WTC11 (cell line): ENCODE data around the gene CAD. TPM values are rescaled to one million over a fixed set of nuclear protein-coding genes. Genes with fewer than 3 reads are reported as not detected.

Source experiments
- ATAC-seq: fragments of 200-7000 bp; cut with Tn5 transposase; 2 replicates; pipeline ENCODE4 v1.10.0; 2021; ENCODE audit warnings: mild to moderate bottlenecking, moderate library complexity
- CTCF ChIA-PET: fragments of 300-600 bp; sonication (Branson Sonifier 250); formaldehyde crosslinking; loops from one replicate; lab custom pipeline; 2021; ENCODE audit warnings: antibody characterized with exemption; lab: Charles Lee
- POLR2A ChIA-PET: fragments of 350-600 bp; sonication (Branson Sonifier 250); formaldehyde crosslinking; loops from one replicate; lab custom pipeline; 2021; ENCODE audit warnings: antibody characterized with exemption; lab: Charles Lee
- DNase-seq: peaks from one replicate; pipeline ENCODE4 v3.0.0; 2021; ENCODE audit warnings: low spot score
- H3K27ac Mint-ChIP-seq: 2 replicates; pipeline ENCODE4 v1.8.0; 2021; ENCODE audit warnings: mixed read lengths
- H3K27me3 Mint-ChIP-seq: 2 replicates; pipeline ENCODE4 v1.8.0; 2021; ENCODE audit warnings: low read depth, mild to moderate bottlenecking, moderate library complexity, mixed read lengths
- H3K36me3 Mint-ChIP-seq: 2 replicates; pipeline ENCODE4 v1.8.0; 2021; ENCODE audit warnings: mixed read lengths
- H3K4me1 Mint-ChIP-seq: 2 replicates; pipeline ENCODE4 v1.8.0; 2022; ENCODE audit warnings: mixed read lengths
- H3K4me3 Mint-ChIP-seq: 2 replicates; pipeline ENCODE4 v1.8.0; 2021; ENCODE audit warnings: mild to moderate bottlenecking, moderate library complexity, mixed read lengths
- H3K9me3 Mint-ChIP-seq: 2 replicates; pipeline ENCODE4 v1.8.0; 2021; ENCODE audit warnings: mixed read lengths
- ATF3 ChIP-seq: sonication (generic); formaldehyde crosslinking; conservative IDR thresholded peaks from 2 replicates; pipeline ENCODE4 v1.8.1; 2022; ENCODE audit warnings: mild to moderate bottlenecking, missing genetic modification reagents
- CREB1 ChIP-seq: sonication (generic); formaldehyde crosslinking; IDR thresholded peaks from 2 replicates; pipeline ENCODE4 v1.8.0; 2023; ENCODE audit warnings: mild to moderate bottlenecking, missing genetic modification reagents
- CREM ChIP-seq: sonication (generic); formaldehyde crosslinking; IDR thresholded peaks from 2 replicates; pipeline ENCODE4 v1.8.1; 2022; ENCODE audit warnings: mild to moderate bottlenecking, missing genetic modification reagents, moderate library complexity
- GABPB1 ChIP-seq: sonication (generic); formaldehyde crosslinking; IDR thresholded peaks from 2 replicates; pipeline ENCODE4 v1.8.1; 2023; ENCODE audit warnings: mild to moderate bottlenecking, missing genetic modification reagents
- JAZF1 ChIP-seq: fragments of 250-450 bp; sonication (Bioruptor Pico); IDR thresholded peaks from 2 replicates; pipeline ENCODE4 v1.9.0; 2021; ENCODE audit warnings: moderate library complexity, mild to moderate bottlenecking, inconsistent platforms
- JUN ChIP-seq: sonication (generic); formaldehyde crosslinking; IDR thresholded peaks from 2 replicates; pipeline ENCODE4 v1.8.0; 2023; ENCODE audit warnings: mild to moderate bottlenecking, missing genetic modification reagents
- MXD4 ChIP-seq: fragments of 250-450 bp; sonication (Bioruptor Pico); IDR thresholded peaks from 2 replicates; pipeline ENCODE4 v1.8.0; 2021; ENCODE audit warnings: mild to moderate bottlenecking, moderate library complexity, borderline replicate concordance
- MYBL2 ChIP-seq: sonication (generic); formaldehyde crosslinking; IDR thresholded peaks from 2 replicates; pipeline ENCODE4 v1.8.1; 2023; ENCODE audit warnings: mild to moderate bottlenecking, moderate library complexity, missing genetic modification reagents
- NFATC4 ChIP-seq: fragments of 250-450 bp; sonication (Bioruptor Pico); IDR thresholded peaks from 2 replicates; pipeline ENCODE4 v1.9.0; 2021; ENCODE audit warnings: mild to moderate bottlenecking
- PREB ChIP-seq: sonication (generic); formaldehyde crosslinking; IDR thresholded peaks from 2 replicates; pipeline ENCODE4 v1.8.1; 2022; ENCODE audit warnings: mild to moderate bottlenecking, missing genetic modification reagents, moderate library complexity, borderline replicate concordance
- PRRX2 ChIP-seq: fragments of 250-450 bp; sonication (Bioruptor Pico); IDR thresholded peaks from 2 replicates; pipeline ENCODE4 v1.8.0; 2021; ENCODE audit warnings: mild to moderate bottlenecking
- RORB ChIP-seq: fragments of 250-450 bp; sonication (Bioruptor Pico); IDR thresholded peaks from 2 replicates; pipeline ENCODE4 v1.9.0; 2021; ENCODE audit warnings: mild to moderate bottlenecking
- TEAD1 ChIP-seq: sonication (generic); formaldehyde crosslinking; IDR thresholded peaks from 2 replicates; pipeline ENCODE4 v1.8.0; 2022; ENCODE audit warnings: mild to moderate bottlenecking, missing genetic modification reagents
- ZBTB21 ChIP-seq: sonication (generic); formaldehyde crosslinking; IDR thresholded peaks from 2 replicates; pipeline ENCODE4 v1.8.1; 2023; ENCODE audit warnings: mild to moderate bottlenecking, missing genetic modification reagents, borderline replicate concordance
- ZNF121 ChIP-seq: sonication (generic); formaldehyde crosslinking; IDR thresholded peaks from 2 replicates; pipeline ENCODE4 v1.8.0; 2023; ENCODE audit warnings: missing genetic modification reagents
- ZNF232 ChIP-seq: sonication (generic); formaldehyde crosslinking; IDR thresholded peaks from 2 replicates; pipeline ENCODE4 v1.8.0; 2022; ENCODE audit warnings: mild to moderate bottlenecking, missing genetic modification reagents
- total RNA-seq: library from RNA; stranded (reverse); gene quantifications from 3 replicates; pipeline ENCODE4 v1.2.3, GENCODE V29; 2021
- TF ChIP-seq, protein P1 (sequence below): sonication (generic); formaldehyde crosslinking; IDR thresholded peaks from 2 replicates; pipeline ENCODE4 v1.8.0; 2022; ENCODE audit warnings: mild to moderate bottlenecking, missing genetic modification reagents
- TF ChIP-seq, protein P2 (sequence below): sonication (generic); formaldehyde crosslinking; IDR thresholded peaks from 2 replicates; pipeline ENCODE4 v1.8.1; 2022; ENCODE audit warnings: low read depth, missing genetic modification reagents, borderline replicate concordance
- TF ChIP-seq, protein P3 (sequence below): sonication (generic); formaldehyde crosslinking; IDR thresholded peaks from 2 replicates; pipeline ENCODE4 v1.8.1; 2023; ENCODE audit warnings: mild to moderate bottlenecking, missing genetic modification reagents, borderline replicate concordance

Gene CAD
- total RNA-seq, 1 experiment from 2014 or later, result 178 TPM

DNA sequence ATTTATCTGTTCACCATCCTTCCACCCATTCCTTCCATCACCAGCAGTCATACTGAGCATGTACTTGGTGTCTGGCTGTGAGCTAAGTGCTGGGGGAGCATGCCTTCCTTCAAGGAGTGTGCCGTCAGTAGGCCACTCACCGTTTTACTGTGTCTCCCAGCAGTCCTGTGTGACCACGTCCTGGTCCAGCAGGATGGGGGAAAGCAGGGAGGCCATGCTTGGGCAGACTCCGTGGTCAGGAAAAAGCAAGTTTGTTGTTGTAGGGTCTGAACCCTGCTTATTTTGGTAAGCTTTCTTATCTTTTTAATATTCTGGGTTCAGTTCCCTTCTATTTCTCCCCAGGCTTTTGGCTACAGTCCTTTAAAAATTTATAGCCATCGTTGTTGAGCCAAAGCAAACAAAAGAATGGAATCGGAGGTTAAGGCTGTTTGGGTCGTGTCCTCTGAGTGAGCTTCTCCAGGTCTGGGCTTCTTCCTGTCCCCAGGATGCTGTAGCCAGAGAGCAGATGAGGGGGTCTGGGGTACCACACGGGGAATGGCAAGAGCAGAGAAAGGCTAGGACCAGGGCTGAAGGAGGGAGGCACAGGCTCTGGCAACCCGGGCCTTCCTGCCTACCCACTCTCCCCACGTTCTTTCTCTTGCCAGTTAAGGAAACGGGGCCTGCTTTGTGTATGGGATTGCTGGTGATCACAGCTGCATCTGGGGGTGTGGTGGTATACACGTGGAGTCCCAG lies 32.2 kb downstream of the CAD start:
- Mint-ChIP-seq H3K9me3 (no peaks in the 10 kb centered on the region), H3K27me3 (peaks cover 7% of the 10 kb centered on the region), H3K4me3 (no peak overlapping the region), H3K27ac (no peak overlapping the region), H3K36me3 (peaks cover 2% of the 10 kb centered on the region), H3K4me1 (peaks cover 18% of the 10 kb centered on the region)
- POLR2A ChIA-PET, result interaction anchor here (0.6 to 1.7 kb wide), 5 partner anchors 26 to 199 kb away, joined by 3 to 6 read pairs (median 4); no protein-coding TSS in a partner anchor
- DNase-seq (no peak), ATAC-seq (no peak)
- TF ChIP-seq RORB (CRISPR knock-in tag) (no peak), PREB (CRISPR knock-in tag) (no peak), JAZF1 (CRISPR knock-in tag) (no peak), ZNF121 (no peak; the same call in 1 of the 2 replicates), ZBTB21 (no peak), ZNF232 (no peak), NFATC4 (CRISPR knock-in tag) (no peak), MXD4 (no peak), PRRX2 (CRISPR knock-in tag) (no peak), TEAD1 (CRISPR knock-in tag) (no peak), JUN (no peak), GABPB1 (no peak), ATF3 (CRISPR knock-in tag) (no peak), CREB1 (CRISPR knock-in tag) (no peak), MYBL2 (CRISPR knock-in tag) (no peak), CREM (CRISPR knock-in tag) (no peak)
- TF ChIP-seq, protein P1, sequence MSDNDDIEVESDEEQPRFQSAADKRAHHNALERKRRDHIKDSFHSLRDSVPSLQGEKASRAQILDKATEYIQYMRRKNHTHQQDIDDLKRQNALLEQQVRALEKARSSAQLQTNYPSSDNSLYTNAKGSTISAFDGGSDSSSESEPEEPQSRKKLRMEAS (CRISPR knock-in tag), result no peak
- TF ChIP-seq, protein P2, sequence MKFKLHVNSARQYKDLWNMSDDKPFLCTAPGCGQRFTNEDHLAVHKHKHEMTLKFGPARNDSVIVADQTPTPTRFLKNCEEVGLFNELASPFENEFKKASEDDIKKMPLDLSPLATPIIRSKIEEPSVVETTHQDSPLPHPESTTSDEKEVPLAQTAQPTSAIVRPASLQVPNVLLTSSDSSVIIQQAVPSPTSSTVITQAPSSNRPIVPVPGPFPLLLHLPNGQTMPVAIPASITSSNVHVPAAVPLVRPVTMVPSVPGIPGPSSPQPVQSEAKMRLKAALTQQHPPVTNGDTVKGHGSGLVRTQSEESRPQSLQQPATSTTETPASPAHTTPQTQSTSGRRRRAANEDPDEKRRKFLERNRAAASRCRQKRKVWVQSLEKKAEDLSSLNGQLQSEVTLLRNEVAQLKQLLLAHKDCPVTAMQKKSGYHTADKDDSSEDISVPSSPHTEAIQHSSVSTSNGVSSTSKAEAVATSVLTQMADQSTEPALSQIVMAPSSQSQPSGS (CRISPR knock-in tag), result no peak
- TF ChIP-seq, protein P3, sequence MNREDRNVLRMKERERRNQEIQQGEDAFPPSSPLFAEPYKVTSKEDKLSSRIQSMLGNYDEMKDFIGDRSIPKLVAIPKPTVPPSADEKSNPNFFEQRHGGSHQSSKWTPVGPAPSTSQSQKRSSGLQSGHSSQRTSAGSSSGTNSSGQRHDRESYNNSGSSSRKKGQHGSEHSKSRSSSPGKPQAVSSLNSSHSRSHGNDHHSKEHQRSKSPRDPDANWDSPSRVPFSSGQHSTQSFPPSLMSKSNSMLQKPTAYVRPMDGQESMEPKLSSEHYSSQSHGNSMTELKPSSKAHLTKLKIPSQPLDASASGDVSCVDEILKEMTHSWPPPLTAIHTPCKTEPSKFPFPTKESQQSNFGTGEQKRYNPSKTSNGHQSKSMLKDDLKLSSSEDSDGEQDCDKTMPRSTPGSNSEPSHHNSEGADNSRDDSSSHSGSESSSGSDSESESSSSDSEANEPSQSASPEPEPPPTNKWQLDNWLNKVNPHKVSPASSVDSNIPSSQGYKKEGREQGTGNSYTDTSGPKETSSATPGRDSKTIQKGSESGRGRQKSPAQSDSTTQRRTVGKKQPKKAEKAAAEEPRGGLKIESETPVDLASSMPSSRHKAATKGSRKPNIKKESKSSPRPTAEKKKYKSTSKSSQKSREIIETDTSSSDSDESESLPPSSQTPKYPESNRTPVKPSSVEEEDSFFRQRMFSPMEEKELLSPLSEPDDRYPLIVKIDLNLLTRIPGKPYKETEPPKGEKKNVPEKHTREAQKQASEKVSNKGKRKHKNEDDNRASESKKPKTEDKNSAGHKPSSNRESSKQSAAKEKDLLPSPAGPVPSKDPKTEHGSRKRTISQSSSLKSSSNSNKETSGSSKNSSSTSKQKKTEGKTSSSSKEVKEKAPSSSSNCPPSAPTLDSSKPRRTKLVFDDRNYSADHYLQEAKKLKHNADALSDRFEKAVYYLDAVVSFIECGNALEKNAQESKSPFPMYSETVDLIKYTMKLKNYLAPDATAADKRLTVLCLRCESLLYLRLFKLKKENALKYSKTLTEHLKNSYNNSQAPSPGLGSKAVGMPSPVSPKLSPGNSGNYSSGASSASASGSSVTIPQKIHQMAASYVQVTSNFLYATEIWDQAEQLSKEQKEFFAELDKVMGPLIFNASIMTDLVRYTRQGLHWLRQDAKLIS (CRISPR knock-in tag), result no peak
- TF ChIP-seq, all 79 proteins: peak for 0
- CTCF ChIA-PET, result interaction anchor here (1.1 to 5.5 kb wide), 5 partner anchors 16 to 79 kb away, joined by 5 to 106 read pairs (median 22); partner anchors contain the start of gene TRIM54
